WTC11 (cell line): ENCODE measurements around the gene ZNF516.

ENCODE experiments used
- JUN ChIP-seq: sonication (generic); formaldehyde crosslinking; IDR thresholded peaks from 2 replicates; pipeline ENCODE4 v1.8.0; 2023; ENCODE audit warnings: mild to moderate bottlenecking, missing genetic modification reagents
- NR1H2 ChIP-seq: sonication (generic); formaldehyde crosslinking; IDR thresholded peaks from 2 replicates; pipeline ENCODE4 v1.9.0; 2021; ENCODE audit warnings: mild to moderate bottlenecking, moderate library complexity, missing genetic modification reagents
- NR2C2 ChIP-seq: sonication (generic); formaldehyde crosslinking; IDR thresholded peaks from 2 replicates; pipeline ENCODE4 v1.8.0; 2022; ENCODE audit warnings: mild to moderate bottlenecking, missing genetic modification reagents
- SMAD3 ChIP-seq: sonication (generic); formaldehyde crosslinking; IDR thresholded peaks from 2 replicates; pipeline ENCODE4 v1.8.0; 2022; ENCODE audit warnings: missing genetic modification reagents, mild to moderate bottlenecking, borderline replicate concordance
- TEAD4 ChIP-seq: sonication (generic); formaldehyde crosslinking; IDR thresholded peaks from 2 replicates; pipeline ENCODE4 v1.8.0; 2022; ENCODE audit warnings: mild to moderate bottlenecking, missing genetic modification reagents
- TF ChIP-seq, protein P1 (sequence below): fragments of 200-600 bp; IDR thresholded peaks from 2 replicates; pipeline ENCODE4 v1.8.0; 2022; ENCODE audit warnings: antibody characterized with exemption
- TF ChIP-seq, protein P2 (sequence below): sonication (generic); formaldehyde crosslinking; IDR thresholded peaks from 2 replicates; pipeline ENCODE4 v1.8.1; 2022; ENCODE audit warnings: low read depth, missing genetic modification reagents, borderline replicate concordance
- TF ChIP-seq, protein P3 (sequence below): sonication (generic); formaldehyde crosslinking; IDR thresholded peaks from 2 replicates; pipeline ENCODE4 v1.8.0; 2022; ENCODE audit warnings: mild to moderate bottlenecking, missing genetic modification reagents
- TF ChIP-seq, protein P4 (sequence below): sonication (generic); formaldehyde crosslinking; conservative IDR thresholded peaks from 2 replicates; pipeline ENCODE4 v1.8.1; 2022; ENCODE audit warnings: mild to moderate bottlenecking, missing genetic modification reagents
- TF ChIP-seq, protein P5 (sequence below): fragments of 250-450 bp; sonication (Bioruptor Pico); IDR thresholded peaks from 2 replicates; pipeline ENCODE4 v1.9.0; 2021; ENCODE audit warnings: mild to moderate bottlenecking

DNA sequence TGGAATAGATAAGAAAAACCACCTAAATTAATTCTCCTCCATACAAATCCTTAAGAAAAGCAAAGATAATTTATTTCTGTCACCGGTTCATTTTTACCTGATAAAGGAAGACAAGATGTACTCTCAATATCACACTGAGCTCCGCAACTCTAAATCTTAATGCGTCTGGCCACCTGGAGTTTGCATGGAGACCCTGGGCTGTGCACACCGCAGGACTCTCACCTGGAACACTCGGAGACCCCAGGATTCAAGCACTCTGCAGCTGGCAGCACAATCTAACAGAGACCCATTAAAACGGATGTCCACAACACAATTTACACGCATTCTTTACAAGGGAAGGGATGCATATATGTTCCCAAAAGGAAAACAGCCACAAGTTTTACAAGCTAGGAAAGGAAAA is 72.2 kb downstream of the ZNF516 start:
- TF ChIP-seq, protein P1, sequence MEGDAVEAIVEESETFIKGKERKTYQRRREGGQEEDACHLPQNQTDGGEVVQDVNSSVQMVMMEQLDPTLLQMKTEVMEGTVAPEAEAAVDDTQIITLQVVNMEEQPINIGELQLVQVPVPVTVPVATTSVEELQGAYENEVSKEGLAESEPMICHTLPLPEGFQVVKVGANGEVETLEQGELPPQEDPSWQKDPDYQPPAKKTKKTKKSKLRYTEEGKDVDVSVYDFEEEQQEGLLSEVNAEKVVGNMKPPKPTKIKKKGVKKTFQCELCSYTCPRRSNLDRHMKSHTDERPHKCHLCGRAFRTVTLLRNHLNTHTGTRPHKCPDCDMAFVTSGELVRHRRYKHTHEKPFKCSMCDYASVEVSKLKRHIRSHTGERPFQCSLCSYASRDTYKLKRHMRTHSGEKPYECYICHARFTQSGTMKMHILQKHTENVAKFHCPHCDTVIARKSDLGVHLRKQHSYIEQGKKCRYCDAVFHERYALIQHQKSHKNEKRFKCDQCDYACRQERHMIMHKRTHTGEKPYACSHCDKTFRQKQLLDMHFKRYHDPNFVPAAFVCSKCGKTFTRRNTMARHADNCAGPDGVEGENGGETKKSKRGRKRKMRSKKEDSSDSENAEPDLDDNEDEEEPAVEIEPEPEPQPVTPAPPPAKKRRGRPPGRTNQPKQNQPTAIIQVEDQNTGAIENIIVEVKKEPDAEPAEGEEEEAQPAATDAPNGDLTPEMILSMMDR: no peak
- TF ChIP-seq, protein P2, sequence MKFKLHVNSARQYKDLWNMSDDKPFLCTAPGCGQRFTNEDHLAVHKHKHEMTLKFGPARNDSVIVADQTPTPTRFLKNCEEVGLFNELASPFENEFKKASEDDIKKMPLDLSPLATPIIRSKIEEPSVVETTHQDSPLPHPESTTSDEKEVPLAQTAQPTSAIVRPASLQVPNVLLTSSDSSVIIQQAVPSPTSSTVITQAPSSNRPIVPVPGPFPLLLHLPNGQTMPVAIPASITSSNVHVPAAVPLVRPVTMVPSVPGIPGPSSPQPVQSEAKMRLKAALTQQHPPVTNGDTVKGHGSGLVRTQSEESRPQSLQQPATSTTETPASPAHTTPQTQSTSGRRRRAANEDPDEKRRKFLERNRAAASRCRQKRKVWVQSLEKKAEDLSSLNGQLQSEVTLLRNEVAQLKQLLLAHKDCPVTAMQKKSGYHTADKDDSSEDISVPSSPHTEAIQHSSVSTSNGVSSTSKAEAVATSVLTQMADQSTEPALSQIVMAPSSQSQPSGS (CRISPR knock-in tag): no peak
- no peak for TF ChIP-seq JUN
- TF ChIP-seq, protein P3, sequence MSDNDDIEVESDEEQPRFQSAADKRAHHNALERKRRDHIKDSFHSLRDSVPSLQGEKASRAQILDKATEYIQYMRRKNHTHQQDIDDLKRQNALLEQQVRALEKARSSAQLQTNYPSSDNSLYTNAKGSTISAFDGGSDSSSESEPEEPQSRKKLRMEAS (CRISPR knock-in tag): no peak
- no peak for TF ChIP-seq SMAD3
- TF ChIP-seq, protein P4, sequence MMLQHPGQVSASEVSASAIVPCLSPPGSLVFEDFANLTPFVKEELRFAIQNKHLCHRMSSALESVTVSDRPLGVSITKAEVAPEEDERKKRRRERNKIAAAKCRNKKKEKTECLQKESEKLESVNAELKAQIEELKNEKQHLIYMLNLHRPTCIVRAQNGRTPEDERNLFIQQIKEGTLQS: no peak
- no peak for TF ChIP-seq NR1H2 (CRISPR knock-in tag)
- TF ChIP-seq TEAD4 (CRISPR knock-in tag): no peak
- no peak for TF ChIP-seq NR2C2 (CRISPR knock-in tag)
- TF ChIP-seq, protein P5, sequence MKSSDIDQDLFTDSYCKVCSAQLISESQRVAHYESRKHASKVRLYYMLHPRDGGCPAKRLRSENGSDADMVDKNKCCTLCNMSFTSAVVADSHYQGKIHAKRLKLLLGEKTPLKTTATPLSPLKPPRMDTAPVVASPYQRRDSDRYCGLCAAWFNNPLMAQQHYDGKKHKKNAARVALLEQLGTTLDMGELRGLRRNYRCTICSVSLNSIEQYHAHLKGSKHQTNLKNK: no peak
